Neuronal stem cell (in vitro differentiated cells): ENCODE data around the gene ZNG1B. TPM values are rescaled to one million over a fixed set of nuclear protein-coding genes. Genes with fewer than 3 reads are reported as not detected.
A peak's percentile ranks its signal among the peaks of the same experiment; 100 is the strongest.
"Not testable (repeated sequence)": the region's sequence is repeated elsewhere in the genome, so short reads cannot be mapped to it uniquely, and the experiment has no call there.

Experiments
- DNase-seq: peaks from one replicate; pipeline ENCODE4 v3.0.0-alpha.2; 2013; ENCODE audit warnings: low spot score
- H2AFZ ChIP-seq: one replicate; pipeline ENCODE4 v1.6.1; 2013; ENCODE audit warnings: mild to moderate bottlenecking, low read length, inconsistent platforms
- H2AK5ac ChIP-seq: 2 replicates; pipeline ENCODE4 v1.6.1; 2013; ENCODE audit warnings: low read depth, mild to moderate bottlenecking, inconsistent platforms, low read length, moderate library complexity, mixed read lengths
- H2BK120ac ChIP-seq: 2 replicates; pipeline ENCODE4 v1.6.1; 2013; ENCODE audit warnings: low read depth, mild to moderate bottlenecking, inconsistent platforms, low read length, moderate library complexity, mixed read lengths
- H2BK12ac ChIP-seq: one replicate; pipeline ENCODE4 v1.6.1; 2013; ENCODE audit warnings: low read length, inconsistent platforms
- H2BK15ac ChIP-seq: 2 replicates; pipeline ENCODE4 v1.6.1; 2013; ENCODE audit warnings: mild to moderate bottlenecking, low read length, inconsistent platforms, mixed read lengths
- H2BK5ac ChIP-seq: one replicate; pipeline ENCODE4 v1.6.1; 2013; ENCODE audit warnings: inconsistent platforms, mild to moderate bottlenecking, low read length, moderate library complexity
- H3K14ac ChIP-seq: one replicate; pipeline ENCODE4 v1.6.1; 2013; ENCODE audit warnings: low read length, inconsistent platforms
- H3K18ac ChIP-seq: 2 replicates; pipeline ENCODE4 v1.6.1; 2013; ENCODE audit warnings: low read length, inconsistent platforms
- H3K23ac ChIP-seq: 2 replicates; pipeline ENCODE4 v1.6.1; 2013; ENCODE audit warnings: low read depth, mild to moderate bottlenecking, mixed read lengths, low read length, inconsistent platforms; ENCODE audit not compliant: poor library complexity
- H3K27ac ChIP-seq: replicated peaks from 3 replicates; pipeline ENCODE4 v1.5.1; 2013; ENCODE audit warnings: low read length, inconsistent platforms
- H3K27me3 ChIP-seq, 3 experiments: 2 replicates each; pipeline ENCODE4 v1.6.1; 2013; ENCODE audit warnings: low read length in 3 of 3, mild to moderate bottlenecking in 2 of 3, inconsistent platforms in 1 of 3, low read depth in 1 of 3, mixed read lengths in 1 of 3, moderate library complexity in 1 of 3; ENCODE audit not compliant: control insufficient read depth in 3 of 3, insufficient read depth in 3 of 3
- H3K36me3 ChIP-seq, 2 donors: replicated peaks in 1 of 2; 2 replicates each; pipeline ENCODE4 v1.6.1; 2013; ENCODE audit warnings: low read length in 2 of 2; ENCODE audit not compliant: control insufficient read depth in 2 of 2, insufficient read depth in 2 of 2
- H3K4ac ChIP-seq: 2 replicates; pipeline ENCODE4 v1.6.1; 2013; ENCODE audit warnings: inconsistent platforms, mild to moderate bottlenecking, low read length, moderate library complexity
- H3K4me1 ChIP-seq, 2 donors: 1 replicate in 1 of 2; 2 replicates in 1 of 2; pipeline ENCODE4 v1.6.1; 2013; ENCODE audit warnings: low read length in 2 of 2, low read depth in 1 of 2; ENCODE audit not compliant: control insufficient read depth in 2 of 2, insufficient read depth in 1 of 2
- H3K4me2 ChIP-seq: one replicate; pipeline ENCODE4 v1.6.1; 2013; ENCODE audit warnings: mild to moderate bottlenecking, low read length, inconsistent platforms; ENCODE audit not compliant: insufficient read depth, poor library complexity, severe bottlenecking
- H3K4me3 ChIP-seq, 2 donors: 2 replicates each; pipeline ENCODE4 v1.5.1; 2013; ENCODE audit warnings: low read length in 2 of 2, mild to moderate bottlenecking in 2 of 2, inconsistent platforms in 1 of 2, moderate library complexity in 1 of 2
- H3K79me1 ChIP-seq: one replicate; pipeline ENCODE4 v1.6.1; 2013; ENCODE audit warnings: low read depth, mild to moderate bottlenecking, inconsistent platforms, low read length, moderate library complexity
- H3K9ac ChIP-seq: one replicate; pipeline ENCODE4 v1.6.1; 2013; ENCODE audit warnings: mild to moderate bottlenecking, low read depth, low read length, inconsistent platforms; ENCODE audit not compliant: poor library complexity
- H3K9me3 ChIP-seq, 2 donors: replicated peaks in 1 of 2; 2 replicates each; pipeline versions ENCODE3 to v1.6.1; 2013; ENCODE audit warnings: low read length in 2 of 2, mild to moderate bottlenecking in 2 of 2, inconsistent platforms in 1 of 2, low read depth in 1 of 2, mixed read lengths in 1 of 2, moderate library complexity in 1 of 2; ENCODE audit not compliant: control insufficient read depth in 2 of 2, insufficient read depth in 1 of 2
- H4K8ac ChIP-seq: one replicate; pipeline ENCODE4 v1.6.1; 2013; ENCODE audit warnings: low read depth, mild to moderate bottlenecking, inconsistent platforms, low read length, moderate library complexity
- H4K91ac ChIP-seq: one replicate; pipeline ENCODE4 v1.6.1; 2013; ENCODE audit warnings: low read length, low read depth, mild to moderate bottlenecking, inconsistent platforms; ENCODE audit not compliant: poor library complexity
- WGBS, 2 donors: extraction: QIAGEN DNeasy Blood & Tissue Kit; methylation state at CpG; one replicate each; pipeline ENCODE4 v1.1.7; 2013; ENCODE audit warnings: missing lambda C conversion rate in 2 of 2, mixed read lengths in 1 of 2; ENCODE audit not compliant: insufficient read length in 2 of 2, insufficient replicate concordance in 1 of 2; ENCODE audit errors: extremely low coverage in 2 of 2; 5-methylcytosine and 5-hydroxymethylcytosine counted together
- polyA plus RNA-seq, 2 experiments: library from polyadenylated mRNA; stranded (reverse); fragments of 200-250 nt; gene quantifications; one replicate each; pipeline ENCODE4 v1.2.3, GENCODE V29; 2013

ZNG1B gene
- polyA plus RNA-seq (2013, experiment 1 of 2): 24.8 TPM
- polyA plus RNA-seq (2013, experiment 2 of 2): 25.9 TPM

DNA sequence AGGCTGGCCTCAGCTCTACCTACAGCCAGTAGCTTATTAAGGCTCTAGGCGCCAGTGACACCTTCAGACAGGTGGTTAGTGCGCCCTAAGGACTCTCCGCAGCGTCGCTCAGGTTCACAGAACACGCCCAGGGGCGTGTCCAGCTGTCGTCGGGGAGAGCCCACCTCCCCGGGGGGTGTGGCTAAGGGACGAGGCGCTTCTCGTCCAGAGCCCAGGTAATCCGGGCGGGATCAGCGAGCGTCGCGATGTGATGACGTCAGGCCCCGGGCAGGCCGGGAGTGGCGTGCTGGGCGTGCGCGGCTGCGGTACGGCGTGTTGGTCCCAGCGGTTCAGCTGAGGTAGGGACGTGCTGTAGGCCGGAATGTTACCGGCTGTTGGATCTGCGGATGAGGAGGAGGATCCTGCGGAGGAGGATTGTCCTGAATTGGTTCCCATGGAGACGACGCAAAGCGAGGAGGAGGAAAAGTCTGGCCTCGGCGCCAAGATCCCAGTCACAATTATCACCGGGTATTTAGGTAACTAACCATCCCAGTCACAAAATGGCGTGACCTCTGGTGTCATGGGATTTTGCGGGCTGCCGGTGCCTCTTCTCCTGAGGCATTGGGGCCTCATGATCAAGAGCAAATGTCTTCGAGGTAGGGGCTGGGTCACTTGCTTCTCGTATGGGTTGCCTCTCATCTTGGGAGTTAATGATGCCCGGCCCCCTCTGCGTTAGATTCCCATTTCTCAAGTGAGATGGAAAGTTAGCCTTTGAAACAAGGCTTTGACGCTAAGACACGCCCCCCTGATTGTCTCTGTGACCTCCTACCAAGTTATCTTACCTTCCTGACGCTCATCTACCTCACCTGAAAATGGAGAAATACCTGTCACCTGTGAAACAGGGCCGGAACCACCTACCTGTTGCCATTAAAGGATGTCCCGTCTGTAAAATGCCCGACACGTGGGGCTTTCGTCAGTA lies at the start of gene ZNG1B:
Gene ZNG1B, plus strand, starts transcription at position 184 of the 958 bp plus-strand sequence. Its CDS starts 178 bp downstream, at position 362.
- not testable (repeated sequence) for H2BK5ac ChIP-seq, H3K4ac ChIP-seq, DNase-seq, H3K27me3 ChIP-seq, H2BK12ac ChIP-seq, H2AK5ac ChIP-seq, H4K8ac ChIP-seq, H3K14ac ChIP-seq, H3K4me1 ChIP-seq, H2BK120ac ChIP-seq, H3K9me3 ChIP-seq, H3K36me3 ChIP-seq, H3K23ac ChIP-seq, H3K18ac ChIP-seq, H3K9ac ChIP-seq, H3K79me1 ChIP-seq, H2BK15ac ChIP-seq, H4K91ac ChIP-seq, H3K27ac ChIP-seq
- Histone ChIP-seq H3K4me3 (peak within 1 kb of the TSS; percentile 50 to 78), H3K4me2 (peak within 1 kb of the TSS; percentile 45), H2AFZ (peak within 1 kb of the TSS; percentile 72)
- WGBS, 2 donors: no CpG with 5 or more reads among the region's 56 CpGs

DNA sequence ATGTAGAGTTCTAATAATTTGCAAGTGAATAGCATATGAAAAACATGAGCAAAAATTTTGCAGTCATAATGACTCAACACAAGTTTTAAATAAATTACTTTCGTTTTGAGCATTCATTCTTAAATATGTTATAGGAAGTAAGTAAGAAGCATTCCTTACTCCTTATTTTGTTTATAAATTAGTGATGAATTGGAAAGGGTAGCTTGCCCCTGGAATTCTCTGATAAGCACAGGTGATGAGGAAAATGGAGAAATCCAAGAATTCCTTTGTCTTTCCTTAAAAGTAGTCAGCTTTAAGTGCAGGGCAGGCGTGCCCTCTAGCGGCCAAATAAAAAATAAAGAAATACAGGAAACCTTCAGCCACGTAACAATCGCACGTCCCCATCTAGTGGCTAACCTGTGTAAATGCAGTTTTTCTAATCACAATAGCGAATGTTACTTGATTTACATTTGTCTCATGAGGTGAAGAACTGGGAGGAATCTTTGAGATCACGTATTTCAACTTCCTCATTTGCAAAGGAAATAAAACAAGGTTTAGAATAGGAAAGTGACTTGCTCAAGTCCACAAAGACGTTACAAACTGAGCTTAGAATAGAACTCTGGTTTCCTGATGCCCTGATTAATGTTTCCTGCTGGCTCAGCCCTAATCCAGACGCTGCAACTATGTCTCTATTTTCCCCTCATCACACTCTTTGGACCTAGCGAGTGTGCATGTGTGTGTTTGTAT lies 47.2 kb upstream of the ZNG1B start:
- Histone ChIP-seq H3K9ac (no peak overlapping the region), H3K36me3 (no peaks in the 10 kb centered on the region), H4K8ac (no peak overlapping the region), H2AFZ (no peak overlapping the region), H3K27ac (no peak overlapping the region), H3K23ac (no peak overlapping the region), H3K27me3 (no peaks in the 10 kb centered on the region), H3K4me1 (no peaks in the 10 kb centered on the region), H3K4me2 (no peak overlapping the region), H3K14ac (no peak overlapping the region), H3K4me3 (no peak overlapping the region), H2BK12ac (no peak overlapping the region), H2BK5ac (no peak overlapping the region), H2BK15ac (no peak overlapping the region), H3K79me1 (no peaks in the 10 kb centered on the region), H3K4ac (no peak overlapping the region), H4K91ac (no peak overlapping the region), H2AK5ac (no peak overlapping the region), H2BK120ac (no peak overlapping the region), H3K9me3 (peaks cover 0 to 6% of the 10 kb centered on the region in 2 donors), H3K18ac (no peak overlapping the region)
- WGBS, 2 donors: no CpG with 5 or more reads among the region's 11 CpGs
- peak; percentile 71 for DNase-seq

GRCh38 chr2:113391073-113391472 lies 46.4 kb upstream of the ZNG1B start:
- no peaks in the 10 kb centered on the region for H3K4me1 ChIP-seq
- no peak overlapping the region for H3K4me3 ChIP-seq
- no peak overlapping the region for H3K4me2 ChIP-seq
- H2BK15ac ChIP-seq: no peak overlapping the region
- no peak overlapping the region for H2BK5ac ChIP-seq
- H3K27me3 ChIP-seq: no peaks in the 10 kb centered on the region
- H3K4ac ChIP-seq: no peak overlapping the region
- no peak overlapping the region for H2AFZ ChIP-seq
- no peak overlapping the region for H4K8ac ChIP-seq
- no peak overlapping the region for H3K23ac ChIP-seq
- no peaks in the 10 kb centered on the region for H3K36me3 ChIP-seq
- H3K9ac ChIP-seq: no peak overlapping the region
- DNase-seq: no peak
- no peak overlapping the region for H2BK120ac ChIP-seq
- H2BK12ac ChIP-seq: no peak overlapping the region
- no peak overlapping the region for H4K91ac ChIP-seq
- WGBS, 2 donors: no CpG with 5 or more reads among the region's 6 CpGs
- no peak overlapping the region for H2AK5ac ChIP-seq
- H3K18ac ChIP-seq: no peak overlapping the region
- no peak overlapping the region for H3K27ac ChIP-seq
- no peak overlapping the region for H3K14ac ChIP-seq
- H3K9me3 ChIP-seq: peaks cover 0 to 6% of the 10 kb centered on the region in 2 donors
- H3K79me1 ChIP-seq: no peaks in the 10 kb centered on the region

DNA sequence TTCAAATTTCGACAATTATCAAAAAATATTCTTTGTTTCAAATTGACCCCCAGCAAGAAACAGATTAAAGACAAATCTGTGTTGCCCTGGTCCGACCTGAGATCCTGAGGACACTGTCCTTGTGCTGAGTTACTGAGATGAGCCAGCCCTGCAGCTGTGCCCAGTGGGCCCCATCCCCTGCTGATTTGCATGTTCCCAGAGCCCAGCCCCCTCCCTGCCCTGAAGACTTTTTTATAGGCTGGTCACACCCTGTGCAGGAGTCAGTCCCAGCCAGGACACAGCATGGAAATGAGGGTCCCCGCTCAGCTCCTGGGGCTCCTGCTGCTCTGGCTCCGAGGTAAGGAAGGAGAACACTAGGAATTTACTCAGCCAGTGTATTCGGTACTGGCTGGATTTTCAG lies 31.4 kb upstream of the ZNG1B start:
- Histone ChIP-seq H3K4me2 (no peak overlapping the region), H3K14ac (no peak overlapping the region), H2AFZ (peak overlapping the region; percentile 79), H3K4me3 (no peak overlapping the region), H3K36me3 (no peaks in the 10 kb centered on the region), H3K79me1 (no peaks in the 10 kb centered on the region), H2AK5ac (no peak overlapping the region), H4K91ac (no peak overlapping the region), H3K18ac (no peak overlapping the region), H4K8ac (no peak overlapping the region), H3K9ac (no peak overlapping the region), H3K4ac (no peak overlapping the region), H2BK5ac (no peak overlapping the region), H3K4me1 (peaks cover 5 to 6% of the 10 kb centered on the region in 2 donors), H2BK120ac (no peak overlapping the region), H2BK12ac (no peak overlapping the region), H3K27me3 (no peaks in the 10 kb centered on the region), H3K27ac (no peak overlapping the region), H3K23ac (no peak overlapping the region), H3K9me3 (no peaks in the 10 kb centered on the region), H2BK15ac (no peak overlapping the region)
- DNase-seq: no peak
- WGBS, 2 donors: no CpG with 5 or more reads among the region's 5 CpGs
